Measurements from ENCODE around the gene GPSM1.

DNA sequence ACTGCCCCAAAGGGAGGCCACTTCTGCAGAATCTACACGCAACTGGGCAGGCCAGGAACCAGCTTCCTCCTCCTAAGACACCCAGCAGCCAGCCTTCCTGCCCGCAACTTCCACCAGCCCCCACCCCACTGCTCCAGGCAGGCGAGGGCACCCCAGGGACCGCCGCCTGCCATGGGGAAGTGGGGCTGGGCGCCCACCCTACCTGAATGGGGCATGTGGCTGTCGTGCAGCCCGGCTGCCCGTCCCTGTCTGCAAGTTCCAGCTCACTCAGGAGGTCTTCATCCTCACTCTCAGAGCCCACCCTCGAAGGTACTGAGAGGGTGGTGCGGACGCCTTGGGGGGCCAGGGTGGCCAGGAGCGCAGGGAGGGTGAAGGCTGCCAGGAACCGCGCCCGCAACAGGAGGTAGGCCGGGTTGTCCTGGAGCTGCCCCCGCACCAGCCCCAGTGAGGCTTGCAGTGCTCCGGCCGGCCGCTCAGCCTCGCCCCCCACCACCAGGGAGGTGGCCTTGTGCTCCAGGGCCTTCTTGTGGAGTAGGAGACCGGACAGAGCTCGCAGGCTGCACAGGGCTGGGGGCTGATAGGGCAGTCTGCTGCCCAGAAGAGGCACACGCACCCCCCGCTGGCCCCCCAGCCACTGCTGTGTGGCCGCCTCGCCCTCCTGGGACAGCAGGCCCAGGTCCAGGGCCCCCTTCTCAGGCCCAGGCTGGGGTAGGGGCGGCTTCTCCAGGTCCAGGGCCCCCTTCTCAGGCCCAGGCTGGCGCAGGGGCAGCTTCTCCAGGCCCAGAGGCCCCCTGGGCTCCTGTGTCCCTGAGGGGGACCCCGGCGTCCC, 50.2 kb downstream of the GPSM1 start:
- TF ChIP-seq, protein P1, sequence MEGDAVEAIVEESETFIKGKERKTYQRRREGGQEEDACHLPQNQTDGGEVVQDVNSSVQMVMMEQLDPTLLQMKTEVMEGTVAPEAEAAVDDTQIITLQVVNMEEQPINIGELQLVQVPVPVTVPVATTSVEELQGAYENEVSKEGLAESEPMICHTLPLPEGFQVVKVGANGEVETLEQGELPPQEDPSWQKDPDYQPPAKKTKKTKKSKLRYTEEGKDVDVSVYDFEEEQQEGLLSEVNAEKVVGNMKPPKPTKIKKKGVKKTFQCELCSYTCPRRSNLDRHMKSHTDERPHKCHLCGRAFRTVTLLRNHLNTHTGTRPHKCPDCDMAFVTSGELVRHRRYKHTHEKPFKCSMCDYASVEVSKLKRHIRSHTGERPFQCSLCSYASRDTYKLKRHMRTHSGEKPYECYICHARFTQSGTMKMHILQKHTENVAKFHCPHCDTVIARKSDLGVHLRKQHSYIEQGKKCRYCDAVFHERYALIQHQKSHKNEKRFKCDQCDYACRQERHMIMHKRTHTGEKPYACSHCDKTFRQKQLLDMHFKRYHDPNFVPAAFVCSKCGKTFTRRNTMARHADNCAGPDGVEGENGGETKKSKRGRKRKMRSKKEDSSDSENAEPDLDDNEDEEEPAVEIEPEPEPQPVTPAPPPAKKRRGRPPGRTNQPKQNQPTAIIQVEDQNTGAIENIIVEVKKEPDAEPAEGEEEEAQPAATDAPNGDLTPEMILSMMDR (IDR thresholded peaks at IDR 0.05; ENCODE audit: insufficient read depth, low read depth, low read length) = no peak
- no peak for TF ChIP-seq EZH2 (IDR thresholded peaks at IDR 0.05; ENCODE audit: insufficient read depth, low read length)
